ENCODE data around the gene TEAD4.

The TEAD4 gene

DNA sequence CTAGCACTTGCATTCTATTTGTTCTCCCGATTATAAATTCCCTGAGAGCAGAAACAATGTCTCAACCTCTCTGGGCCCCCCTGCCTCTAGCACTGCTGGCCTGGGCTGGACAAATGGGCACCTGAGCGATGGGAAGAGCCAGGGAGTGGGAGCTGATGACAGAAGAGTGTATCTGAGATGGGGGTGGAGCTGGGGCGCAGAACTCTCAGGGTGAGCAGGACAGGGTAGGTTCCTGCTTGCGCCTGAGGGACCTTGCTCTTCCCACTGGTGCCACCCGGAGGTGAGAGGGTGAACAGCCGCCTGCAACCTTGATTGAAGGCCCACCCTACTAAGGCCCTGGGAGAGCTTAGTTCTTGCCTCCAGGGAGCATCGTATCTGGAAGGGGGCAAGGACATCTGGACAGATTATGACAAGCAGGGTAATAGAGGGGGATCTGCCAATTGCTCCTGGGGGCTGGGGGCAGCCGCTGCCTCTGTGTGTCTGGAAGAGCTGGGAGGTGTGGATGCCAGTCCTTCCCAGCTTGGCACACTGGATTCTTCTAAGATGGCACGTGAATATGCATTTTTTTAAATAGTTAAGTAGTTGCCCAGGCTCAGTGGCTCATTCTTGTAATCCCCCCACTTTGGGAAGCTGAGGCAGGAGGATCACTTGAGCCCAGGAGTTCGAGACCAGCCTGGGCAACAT lies 75.0 kb downstream of the TEAD4 start:
- peak; percentile 57 to 80 (median 63) for DNase-seq

DNA sequence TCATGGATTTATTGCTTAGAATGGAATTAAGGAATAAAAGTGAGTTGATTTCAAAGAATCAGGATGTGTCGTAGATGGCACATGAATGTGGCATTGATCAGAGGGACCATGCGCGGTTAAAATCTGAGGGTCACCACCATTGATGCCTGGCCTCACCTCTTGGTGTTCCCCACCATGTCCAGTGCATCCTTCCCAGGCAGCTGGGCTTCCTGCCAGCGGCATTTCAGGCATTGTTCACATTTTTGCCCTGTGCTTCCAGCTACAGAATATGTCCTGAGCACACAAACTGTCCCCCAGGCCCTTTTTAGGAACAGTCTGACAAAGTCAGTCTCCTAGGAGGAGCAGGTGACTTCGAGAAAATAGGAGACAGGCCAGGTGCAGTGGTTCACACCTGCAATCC lies 76.0 kb downstream of the TEAD4 start:
- no peak for DNase-seq

DNA sequence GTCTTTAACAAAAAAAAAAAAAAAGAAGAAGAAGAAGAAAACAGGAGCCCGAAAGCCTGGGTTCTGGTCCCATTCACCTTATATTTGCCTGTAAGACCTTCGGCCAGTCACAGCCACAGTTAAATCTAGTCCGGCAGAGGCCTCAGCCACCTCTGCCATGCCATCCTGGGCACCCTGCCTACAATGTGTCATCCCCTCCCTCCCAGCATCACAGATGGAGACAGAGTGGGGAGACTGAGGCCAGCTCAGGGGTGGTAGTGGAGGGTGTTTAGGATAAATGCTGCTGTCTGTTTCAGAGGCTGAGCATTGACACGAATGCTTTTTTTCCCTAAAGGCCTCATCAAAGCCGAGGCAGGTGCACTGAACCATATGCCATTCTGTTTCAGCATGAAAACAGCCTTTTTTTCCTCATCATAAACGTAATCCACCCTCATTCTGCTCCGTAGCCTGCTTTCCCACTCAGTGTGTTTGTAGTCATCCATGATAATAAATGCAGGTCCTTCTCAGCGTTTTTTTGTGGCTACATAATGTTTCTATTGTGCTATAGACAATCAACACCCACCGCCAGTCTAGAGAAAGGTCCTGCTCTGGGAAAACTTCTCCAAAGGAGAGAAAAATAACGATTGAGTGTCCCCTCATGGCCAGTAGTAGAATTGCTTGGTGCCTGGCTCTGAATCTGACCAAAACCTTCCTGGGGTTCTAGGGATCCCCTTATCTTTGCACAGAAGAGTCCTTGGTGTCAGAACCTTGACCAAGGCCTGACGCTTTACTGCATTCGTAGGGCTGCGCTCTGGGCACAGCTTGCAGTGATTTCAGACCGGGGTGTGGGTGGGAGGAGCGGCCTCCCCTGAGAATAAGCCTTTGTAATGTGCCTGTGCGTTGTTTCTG lies 76.9 kb downstream of the TEAD4 start:
- DNase-seq: peak in 2 of 3 donors; percentile 9 to 11

DNA sequence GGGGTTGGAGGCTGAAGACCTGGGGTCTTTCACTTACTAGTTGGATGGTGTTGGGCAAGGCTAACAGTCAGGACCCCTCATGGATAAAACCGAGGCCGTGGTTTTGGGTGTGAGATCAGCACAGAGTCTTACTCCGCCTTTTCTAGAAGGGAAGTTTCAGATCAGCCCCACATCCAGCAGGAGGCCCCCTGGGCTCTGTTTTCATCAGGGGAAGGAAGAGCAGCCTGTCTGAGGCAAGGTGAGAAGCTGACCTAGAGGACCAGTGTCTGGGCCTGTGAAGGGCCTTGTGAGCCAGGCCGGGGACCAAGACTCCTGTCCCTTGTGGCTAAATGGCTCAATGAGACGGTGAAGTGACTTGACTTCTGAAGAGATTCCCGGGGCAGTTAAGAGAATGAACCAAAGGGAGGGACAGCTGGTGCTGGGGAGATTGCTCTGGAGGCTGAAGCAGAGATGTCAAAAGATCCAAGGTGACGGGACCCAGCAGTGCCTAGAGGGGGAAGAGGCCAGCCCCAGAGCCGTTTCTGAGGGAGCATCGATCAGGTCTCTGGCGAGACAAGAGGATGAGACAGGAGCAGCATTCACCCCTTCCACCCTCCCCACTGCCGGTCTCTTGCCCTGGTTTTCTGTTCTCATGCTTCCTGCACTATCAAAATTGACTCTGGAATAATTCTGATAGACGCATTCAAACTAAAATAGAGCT lies 77.9 kb downstream of the TEAD4 start:
- DNase-seq: no peak

DNA sequence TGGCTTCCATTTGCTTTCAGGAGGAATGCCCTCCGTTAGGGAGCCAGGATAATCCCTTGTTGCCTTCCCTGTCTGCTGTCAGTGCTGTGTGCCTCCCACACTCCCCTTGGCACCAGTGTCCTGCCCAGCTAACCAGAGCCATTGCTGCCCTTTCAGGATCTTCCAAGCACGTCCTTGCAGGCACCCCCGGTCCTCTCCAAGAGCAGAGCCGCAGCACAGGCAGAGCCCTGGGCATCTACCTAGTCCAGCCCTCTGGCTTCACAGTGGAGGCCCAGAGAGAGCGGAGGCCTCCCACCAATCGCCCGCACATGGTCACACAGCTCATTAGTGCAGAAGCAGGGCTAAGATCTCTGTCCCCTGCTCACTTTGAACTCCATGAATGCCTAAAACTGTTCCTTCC lies 79.0 kb downstream of the TEAD4 start:
- no peak for DNase-seq

DNA sequence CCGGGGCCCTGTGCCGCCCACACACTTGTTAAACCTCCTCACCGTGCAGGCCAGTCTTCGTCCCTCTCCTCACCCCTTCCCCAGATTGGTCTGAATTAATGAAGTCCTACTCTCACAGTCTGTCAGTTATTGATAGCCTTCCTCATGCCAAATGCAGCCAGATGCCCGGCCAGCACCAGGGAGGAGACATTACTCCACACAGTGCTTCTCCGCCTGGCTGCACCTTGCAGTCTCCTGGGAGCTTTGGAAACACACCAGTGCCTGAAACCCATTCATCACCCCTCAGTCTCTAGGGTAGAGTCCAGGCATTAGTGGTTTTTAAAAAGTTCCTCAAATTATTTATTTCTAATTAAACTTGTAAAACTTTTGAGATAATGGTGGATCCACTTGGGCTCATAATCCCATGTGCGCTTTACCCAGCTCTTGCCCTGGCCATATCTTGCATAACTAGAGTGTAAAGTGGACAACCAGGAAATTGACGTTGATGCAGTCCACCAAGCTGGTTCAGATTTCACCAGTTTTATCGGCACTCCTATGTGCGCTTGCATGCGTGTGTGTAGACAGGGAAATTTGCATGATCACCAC lies 79.8 kb downstream of the TEAD4 start:
- no peak for DNase-seq

DNA sequence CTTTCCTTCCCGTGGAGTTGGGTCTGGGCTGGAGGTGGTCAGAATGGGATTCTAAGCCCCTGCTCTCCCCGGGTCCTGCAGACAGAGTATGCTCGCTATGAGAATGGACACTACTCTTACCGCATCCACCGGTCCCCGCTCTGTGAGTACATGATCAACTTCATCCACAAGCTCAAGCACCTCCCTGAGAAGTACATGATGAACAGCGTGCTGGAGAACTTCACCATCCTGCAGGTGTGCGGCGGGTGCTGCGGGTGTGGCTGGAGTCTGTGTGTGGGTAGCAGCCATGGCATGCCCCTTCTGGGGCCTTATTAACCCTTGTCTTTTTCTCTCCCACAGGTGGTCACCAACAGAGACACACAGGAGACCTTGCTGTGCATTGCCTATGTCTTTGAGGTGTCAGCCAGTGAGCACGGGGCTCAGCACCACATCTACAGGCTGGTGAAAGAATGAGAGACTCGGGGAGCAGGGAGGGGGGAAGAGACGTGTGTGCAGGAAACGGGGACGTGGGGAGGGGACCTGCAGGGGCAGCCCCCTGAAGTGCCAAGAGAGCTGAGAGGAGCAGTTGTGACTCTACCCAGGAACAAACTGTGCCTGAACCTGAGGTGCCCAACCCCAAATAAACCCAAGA lies 80.9 kb downstream of the TEAD4 start:
- no peak for DNase-seq

DNA sequence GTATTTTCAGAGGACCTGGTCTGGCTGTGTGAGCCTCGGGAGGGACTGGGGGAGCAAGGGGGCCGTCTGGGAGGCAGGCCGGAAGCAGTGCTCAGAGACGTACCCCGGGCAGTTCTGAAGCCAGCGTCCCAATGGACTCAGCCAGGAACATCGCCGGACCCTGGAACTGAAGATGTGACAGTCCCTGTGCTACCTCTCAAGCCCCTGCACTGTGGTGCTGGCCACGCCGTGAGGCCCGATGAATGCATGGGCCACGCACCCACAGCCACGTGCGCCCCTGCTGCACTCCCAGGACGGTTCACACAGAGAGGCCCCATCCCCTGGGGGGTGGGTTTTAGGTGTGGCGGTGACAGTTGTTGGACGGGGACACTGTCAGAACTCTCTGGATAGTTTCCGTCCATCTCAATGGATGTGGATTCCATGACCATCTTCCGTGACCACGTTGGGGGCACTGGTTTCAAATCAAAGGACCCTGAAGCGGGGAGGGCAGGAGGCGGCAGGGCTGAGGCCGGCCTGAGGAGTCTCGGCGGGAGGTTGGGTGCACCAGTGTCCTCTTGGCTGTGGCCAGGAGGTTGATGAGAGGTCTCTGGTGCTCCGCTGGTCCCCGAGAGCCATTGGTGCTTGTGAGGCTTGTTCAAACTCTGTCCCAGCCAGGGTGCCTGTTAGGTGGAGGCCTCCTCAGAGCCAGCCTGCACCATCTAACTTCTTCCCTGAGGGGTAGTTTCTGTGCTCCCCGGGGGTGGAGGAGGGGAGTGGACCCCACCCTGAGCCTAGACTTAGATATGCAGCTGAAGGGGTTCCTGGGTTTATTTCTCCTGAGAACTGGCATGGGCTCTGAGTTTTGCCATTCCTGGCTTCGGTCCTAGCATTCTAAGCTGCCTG lies 81.7 kb downstream of the TEAD4 start:
- no peak for DNase-seq

DNA sequence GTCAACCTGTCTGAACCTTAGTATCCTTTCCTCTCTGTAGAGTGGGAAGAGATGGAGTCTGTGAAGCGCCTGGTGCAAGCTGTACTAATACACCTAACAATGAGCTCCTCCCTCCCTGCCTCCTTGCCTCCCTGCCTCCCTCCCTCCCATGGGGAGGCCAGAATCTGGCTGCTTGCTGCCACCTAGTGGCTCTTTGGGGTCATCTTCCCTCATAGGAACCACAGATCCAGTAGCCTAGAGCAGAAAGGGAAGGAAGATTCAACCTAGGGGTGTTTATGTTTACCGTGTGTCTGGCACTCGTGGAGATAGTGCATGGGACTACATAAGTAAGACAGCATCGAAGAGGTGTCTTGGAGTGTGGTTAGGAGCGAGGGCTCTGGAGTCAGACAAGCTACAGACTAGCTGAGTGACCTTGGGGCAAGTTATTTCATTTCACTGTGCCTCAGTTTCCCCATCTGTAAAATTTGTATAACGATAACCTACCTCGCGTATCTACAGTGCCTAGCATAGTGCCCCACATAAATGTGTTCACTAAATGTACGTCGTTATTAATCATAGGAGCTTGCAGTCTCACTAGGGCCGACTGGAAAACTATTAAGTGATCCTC lies 82.5 kb downstream of the TEAD4 start:
- DNase-seq: peak; percentile 86 to 92 (median 89)

DNA sequence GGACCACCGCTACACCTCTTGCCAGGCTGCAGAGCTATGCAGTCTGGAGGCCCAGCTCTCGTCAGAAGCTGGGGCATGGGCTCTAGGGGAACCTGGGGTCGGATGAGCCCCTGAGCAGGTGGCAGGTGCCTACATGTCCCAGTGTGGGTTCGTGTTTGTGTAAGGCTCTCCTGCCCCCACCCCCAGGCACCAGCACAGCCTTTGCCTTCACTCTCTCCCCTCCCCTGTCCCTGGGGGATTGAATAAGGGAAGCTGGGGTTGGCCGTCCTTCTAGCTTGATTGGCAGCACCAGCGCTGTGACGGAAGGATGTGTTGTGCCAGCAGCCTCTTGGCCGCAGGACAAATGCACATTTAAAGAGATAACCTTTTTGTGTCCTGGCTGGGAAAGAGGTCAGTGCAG lies 83.2 kb downstream of the TEAD4 start:
- DNase-seq: peak in 1 of 3 donors; percentile 33

DNA sequence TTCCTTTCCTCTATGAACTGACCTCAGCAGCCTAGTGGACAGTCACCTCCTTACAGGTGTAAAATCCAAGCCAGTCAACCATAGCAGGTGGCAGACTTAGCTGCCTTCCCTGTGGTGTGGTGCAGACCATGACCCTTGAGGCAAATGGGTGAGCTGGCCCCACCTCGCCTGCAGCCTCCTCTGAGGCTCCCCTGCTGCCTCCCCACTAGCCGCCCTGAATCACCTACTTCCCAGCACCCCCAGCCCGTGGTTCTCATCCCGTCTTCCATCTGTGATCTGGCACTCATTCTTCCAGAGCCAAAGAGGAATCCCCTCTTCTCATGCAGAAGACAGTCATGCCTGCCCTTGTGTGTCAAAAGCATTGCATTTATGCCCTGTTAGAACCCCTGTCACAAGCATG lies 83.6 kb downstream of the TEAD4 start:
- DNase-seq: no peak

DNA sequence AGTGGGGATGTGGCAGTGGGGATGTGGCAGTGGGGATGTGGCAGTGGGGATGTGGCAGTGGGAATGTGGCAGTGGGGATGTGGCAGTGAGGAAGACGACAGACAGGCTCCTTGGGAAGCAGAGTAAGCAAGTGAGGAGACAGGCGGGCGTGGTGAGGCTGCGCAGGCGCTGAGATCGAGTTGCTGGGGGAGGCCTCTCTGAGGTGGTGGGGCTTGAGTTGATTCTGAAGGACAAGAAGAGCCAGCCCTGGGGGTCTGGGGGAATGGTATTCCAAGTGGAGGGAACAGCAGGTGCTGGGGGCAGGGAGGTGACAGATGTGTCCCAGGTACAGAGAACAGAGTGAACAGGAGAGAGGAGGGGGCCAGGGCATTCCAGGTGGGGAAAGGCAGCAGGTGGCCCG lies 84.2 kb downstream of the TEAD4 start:
- no peak for DNase-seq

DNA sequence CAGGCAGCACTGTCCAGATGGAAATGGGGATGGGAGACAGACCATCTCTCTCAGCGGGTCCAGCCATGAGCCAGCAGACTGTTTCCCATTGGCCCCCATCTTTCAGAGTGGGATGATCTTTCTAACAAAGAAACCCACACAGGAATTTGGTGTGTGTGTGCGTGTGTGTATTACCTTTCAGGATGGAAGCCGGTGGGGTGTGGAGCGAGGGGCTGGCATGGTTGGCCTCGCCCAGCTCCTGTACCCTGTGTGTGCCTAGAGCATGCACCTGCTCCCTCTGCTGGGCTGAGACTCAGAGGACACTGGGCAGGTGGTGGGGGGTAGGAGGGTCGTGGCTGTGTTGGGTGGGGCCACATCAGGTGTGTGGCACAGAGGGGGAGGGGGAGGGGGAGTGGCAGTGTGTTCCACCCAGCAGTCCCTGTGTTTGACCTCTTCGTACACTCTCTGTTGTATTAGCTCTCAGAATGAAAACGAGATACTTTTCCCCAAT lies 85.0 kb downstream of the TEAD4 start:
- no peak for DNase-seq

DNA sequence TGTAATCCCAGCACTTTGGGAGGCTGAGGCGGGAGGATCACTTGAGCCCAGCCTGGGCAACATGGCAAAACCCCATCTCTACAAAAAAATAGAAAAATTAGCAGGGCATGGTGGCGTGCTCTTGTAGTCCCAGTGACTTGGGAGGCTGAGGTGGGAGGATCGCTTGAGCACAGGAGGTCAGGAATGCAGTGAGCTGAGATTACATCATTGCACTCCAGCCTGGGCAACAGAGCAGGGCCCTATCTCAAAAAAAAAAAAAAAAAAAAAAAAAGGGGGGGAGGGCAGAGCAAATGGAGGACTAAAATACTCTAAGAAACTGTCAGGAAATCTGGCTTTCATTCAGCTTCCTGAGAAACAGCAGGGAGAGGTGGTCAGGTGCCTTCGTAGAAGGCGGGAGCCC lies 86.3 kb downstream of the TEAD4 start:
- no peak for DNase-seq

DNA sequence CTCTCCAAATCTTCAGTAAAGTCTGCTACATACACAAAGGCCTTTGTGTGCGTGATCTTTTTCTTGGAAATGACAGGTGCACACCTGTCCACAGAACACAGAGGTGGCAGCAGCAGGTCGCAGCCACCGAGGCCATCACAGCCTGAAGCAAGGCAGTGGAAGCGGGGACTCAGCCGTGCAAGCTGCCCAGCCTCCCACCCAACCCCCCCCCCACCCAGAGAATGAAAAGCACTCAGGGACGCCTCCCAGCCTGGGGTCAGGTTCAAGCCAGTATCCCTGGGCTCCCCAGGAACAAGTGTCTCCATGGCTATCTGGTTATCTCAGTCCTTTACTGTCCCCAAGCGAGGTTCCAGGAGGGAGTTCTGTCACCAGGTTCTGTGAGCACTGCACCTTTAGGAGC lies 86.8 kb downstream of the TEAD4 start:
- no peak for DNase-seq

DNA sequence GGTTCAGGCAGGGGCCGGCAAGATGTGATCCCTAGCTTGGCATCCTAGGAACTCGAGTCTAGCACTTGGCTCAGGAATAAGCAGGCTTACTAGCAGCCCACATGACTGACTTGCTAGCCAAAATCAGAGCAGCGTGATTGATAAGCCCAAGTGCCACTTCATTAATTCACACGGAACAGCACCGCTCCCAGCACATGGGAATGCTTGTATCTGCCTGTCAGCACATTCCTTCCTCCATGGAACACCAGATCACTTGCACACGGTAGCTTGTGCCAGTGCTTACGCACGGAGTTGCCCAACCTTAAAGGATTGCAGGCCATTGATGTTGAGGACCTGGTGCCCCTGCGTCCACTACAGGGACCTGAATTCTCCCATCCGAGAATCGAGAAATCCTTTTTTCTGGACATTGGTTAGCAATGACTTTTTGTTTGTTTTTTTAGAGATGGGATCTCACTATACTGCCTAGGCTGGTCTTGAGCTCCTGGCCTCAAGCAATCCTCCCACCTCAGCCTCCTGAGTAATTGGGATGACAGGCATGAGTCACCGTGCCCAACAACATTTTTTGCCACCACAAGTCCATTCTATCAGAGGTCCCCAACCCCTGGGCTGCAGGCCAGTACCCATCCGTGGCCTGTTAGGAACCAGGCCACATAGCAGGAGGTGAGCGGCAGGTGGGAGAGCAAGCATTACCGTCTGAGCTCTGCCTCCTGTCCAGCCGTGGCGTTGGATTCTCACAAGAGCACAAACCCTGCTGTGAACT lies 87.4 kb downstream of the TEAD4 start:
- DNase-seq: no peak

DNA sequence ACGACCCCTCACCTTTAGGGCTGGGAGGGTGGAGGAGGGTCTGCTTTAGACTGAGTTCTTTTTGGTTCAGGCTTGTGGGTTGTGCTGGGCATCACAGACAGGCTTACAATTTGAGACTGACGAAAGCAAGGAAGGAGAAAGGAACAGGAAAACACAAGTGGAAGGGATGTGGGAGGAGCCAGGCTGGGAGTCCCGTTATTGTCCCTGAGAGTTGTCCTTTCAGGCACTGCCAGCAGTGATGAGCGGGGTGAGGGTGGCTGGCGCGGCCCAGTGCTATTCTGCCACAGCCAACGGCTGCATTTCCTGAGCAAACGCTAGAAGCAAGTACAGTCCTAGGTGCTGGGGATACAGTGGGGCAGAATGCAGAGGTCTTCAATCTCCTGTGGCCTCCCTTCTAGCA lies 88.8 kb downstream of the TEAD4 start:
- DNase-seq: no peak

DNA sequence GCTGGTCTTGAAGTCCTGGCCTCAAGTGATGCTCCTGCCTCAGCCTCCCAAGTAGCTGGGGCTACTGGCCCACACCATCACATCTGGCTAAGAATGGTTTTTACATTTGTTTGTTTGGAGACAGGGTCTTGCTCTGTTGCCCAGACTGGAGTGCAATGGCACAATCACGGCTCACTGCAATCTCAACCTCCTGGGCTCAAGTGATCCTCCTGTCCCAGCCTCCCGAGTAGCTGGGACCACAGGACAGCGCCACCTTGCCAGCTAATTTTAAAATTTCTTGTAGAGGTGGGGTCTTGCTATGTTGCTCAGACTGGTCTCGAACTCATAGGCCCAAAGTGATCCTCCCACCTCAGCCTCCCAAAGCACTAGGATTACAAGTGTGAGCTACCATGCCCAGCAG lies 89.3 kb downstream of the TEAD4 start:
- DNase-seq: no peak

DNA sequence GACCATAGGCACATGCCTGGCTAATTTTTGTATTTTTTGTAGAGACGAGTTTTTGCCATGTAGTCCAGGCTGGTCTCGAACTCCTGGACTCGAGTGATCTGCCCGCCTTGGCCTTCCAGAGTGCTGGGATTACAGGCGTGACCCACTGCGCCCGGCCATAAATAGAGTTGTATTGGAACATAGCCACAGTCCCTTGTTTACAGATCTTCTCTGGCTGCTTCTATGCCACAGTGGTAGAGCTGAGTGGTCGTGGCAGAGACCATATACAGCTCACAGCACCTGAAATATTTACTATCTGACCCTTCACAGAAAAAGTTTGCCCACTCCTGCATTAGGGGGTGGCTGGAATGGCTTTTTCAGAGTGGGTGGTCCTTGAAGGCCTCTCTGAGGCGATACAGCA lies 90.0 kb downstream of the TEAD4 start:
- no peak for DNase-seq

DNA sequence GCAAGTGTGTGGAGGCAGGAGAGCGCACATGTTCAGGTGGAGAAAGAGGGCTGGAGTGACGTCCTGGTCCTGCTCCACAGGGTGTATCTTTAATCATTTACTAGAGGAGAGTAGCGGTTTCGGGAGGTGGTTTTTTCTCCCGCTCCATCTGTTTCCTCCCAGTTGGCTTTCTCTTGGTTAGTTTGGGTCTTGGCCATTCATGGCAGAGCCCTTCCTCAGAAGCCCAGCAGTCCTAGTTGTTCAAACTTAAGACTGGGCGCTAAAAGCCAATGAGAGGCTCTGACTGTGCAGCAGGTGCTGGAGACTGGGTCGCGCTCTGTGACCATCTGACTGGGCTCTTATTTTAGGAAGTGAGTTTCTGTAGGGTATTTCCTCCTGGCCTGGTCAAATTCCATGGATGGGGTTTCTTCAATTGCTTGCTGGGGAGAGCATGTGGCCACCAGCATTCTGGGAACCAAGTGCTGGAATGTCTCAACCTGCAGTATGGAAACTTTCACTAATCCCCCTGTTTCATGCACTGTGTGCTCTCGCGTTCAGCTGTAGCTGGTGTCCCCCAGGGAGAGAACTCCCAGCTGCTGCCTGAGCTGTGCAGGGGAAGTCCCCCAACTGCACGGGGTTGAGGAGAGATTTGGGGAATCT lies 90.5 kb downstream of the TEAD4 start:
- peak; percentile 36 to 53 (median 45) for DNase-seq

All from suppressor macrophage treated with lipopolysaccharide for 1 hour (primary cell).